KBM-7 (cell line): ENCODE data around the gene GLIS1.

Source experiments
- DNase-seq: peaks from one replicate; pipeline ENCODE4 v3.0.0-alpha.2; 2015
- in situ Hi-C: fragments of 300-500 bp; cut with MboI; formaldehyde crosslinking; loops from 2 replicates; pipeline ENCODE4 v1.14.3; 2020; ENCODE audit warnings: low sequenced_read_pairs, low pct_unique_long_range_greater_than_20kb, mixed read lengths

The GLIS1 gene

DNA sequence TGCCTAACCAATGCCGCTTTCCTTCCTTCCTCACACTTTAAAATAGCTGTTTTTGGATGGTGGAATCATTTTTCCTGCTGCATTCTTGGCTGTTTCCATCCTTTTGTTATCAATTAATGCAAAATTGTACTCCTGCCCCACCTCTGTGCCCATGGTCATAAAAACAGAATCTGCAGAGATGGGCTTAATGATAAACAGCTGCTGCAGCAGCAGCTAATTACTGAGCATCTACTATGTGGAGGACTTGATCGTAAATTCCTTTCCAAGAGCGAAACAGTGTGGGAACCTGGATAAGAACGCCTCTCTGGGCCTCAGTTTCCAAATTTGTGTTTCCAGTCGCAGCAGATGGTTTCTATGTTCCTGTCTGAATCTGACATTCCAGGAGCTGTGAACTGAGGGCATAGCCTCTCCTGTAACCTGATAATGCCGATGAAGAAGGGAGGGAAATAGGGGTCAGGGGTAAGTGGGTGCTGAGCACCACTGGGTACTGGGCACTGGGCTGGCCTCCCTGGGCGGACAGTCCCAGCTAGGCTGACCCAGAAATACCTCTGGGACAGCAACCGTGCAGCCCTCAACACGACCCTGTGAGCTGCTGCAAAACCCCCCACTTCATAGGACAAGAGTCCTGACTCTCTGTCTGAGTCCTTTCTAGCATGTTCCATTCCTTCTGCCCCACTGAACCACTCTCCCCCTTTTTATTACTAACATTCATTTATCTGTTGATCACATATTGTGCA lies 158.1 kb downstream of the GLIS1 start:
- in situ Hi-C loops = no loop called here
- DNase-seq = no peak

DNA sequence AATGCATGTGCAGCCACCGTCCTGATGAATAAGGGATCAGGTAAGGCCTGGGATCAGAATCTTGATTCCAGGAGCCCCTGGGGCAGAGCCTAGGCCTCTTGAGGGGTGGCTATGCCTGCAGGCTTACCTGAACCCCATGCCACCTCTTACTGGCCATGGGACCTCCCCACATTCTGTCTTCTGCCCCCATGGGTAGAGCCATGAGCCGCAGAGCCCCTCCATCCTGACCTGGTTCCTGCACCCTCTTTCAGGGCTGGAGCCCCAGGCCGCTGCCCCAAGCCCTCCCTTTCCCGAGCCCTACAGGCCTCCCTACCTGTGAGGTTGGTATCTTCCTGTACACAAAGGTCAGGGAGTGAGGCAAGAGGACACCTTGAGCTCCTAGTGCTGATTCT lies 159.0 kb downstream of the GLIS1 start:
- in situ Hi-C loops = no loop called here
- no peak for DNase-seq

DNA sequence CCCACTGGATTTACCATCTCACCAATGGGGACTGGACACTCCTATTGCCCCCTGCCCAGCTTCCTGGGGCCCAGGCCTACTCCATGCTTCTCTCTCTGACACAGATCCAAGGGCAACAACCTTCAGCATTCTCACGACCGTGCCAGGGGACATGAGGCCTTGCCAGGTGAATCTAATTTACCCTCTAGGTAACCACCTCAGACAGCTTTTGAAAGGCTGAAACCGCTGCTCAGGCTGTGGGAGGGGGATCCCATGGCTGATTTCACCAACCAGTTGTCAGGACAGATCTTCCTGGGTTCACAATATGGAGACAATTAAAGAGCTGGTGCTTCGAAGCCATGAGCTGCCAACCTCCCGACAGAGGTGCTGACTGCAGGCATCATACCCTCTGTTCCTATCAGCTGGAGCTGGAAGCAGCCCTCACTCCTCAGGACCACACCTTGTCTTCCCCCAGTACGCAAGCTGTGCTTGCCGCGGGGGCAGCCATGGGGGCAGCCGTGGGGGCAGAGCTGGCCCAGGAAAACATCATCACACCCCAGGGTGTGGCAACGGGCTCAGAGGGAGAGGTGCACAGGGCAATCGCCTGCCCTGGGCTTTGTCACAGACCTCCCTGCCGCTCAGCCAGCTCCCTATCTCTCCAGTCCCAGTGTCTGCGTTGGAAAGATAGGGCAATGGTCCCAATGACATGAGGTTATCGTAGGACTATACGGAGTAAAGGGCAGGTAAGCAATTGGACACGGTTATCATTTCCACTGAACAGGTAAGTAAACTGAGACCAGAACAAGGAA lies 159.5 kb downstream of the GLIS1 start:
- no peak for DNase-seq
- in situ Hi-C loops = no loop called here

GRCh38 chr1:53578358-53578757 lies 160.6 kb downstream of the GLIS1 start:
- in situ Hi-C loops = no loop called here

GRCh38 chr1:53577761-53578100 lies 161.2 kb downstream of the GLIS1 start:
- DNase-seq = no peak
- in situ Hi-C loops = no loop called here

More at GRCh38 chr1:53578358-53578757, 160.6 kb downstream of the GLIS1 start:
- DNase-seq = no peak

DNA sequence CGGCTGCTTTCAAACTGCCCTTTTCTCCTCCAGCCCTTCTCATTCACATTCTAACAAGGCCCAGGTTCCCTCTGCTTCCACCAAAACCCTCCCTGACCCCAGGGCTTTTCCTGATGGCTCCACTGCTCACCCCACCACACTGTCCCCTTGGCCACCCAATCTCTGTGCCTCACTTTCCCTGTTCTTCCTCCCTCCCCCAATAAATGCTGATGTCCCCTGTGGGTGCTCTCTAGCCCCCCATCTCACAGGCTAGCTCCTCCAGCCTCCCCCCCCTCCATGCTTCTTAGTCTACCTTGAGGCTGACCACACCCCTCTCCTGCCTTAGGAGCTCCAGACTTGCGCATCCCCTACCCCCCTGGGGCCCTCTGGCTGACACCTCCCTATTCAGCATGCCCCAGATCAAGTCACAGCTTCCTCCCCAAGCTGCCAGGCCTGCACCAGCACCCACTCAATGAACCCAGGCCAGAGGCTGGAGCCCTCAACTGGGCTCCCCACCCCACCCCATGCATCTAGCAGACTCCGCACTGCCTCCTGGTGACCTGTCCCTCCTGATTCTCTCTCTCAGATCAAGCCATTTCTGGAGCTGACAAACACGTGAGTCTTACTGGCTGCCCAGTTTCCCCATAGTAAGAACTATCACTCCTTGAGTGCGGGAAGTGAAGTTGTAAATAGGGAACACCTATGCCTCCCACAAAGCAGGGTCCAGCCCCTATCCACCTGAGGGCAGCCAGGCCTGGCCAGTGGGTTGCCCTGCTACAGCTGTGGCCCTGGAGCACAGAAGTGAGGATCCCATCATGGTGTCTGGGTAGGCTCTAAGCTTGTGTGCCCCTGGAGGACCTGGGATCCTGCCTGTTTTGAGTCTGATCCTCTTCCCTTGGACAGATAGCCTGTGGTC lies 161.9 kb downstream of the GLIS1 start:
- DNase-seq = no peak
- in situ Hi-C loops = no loop called here

DNA sequence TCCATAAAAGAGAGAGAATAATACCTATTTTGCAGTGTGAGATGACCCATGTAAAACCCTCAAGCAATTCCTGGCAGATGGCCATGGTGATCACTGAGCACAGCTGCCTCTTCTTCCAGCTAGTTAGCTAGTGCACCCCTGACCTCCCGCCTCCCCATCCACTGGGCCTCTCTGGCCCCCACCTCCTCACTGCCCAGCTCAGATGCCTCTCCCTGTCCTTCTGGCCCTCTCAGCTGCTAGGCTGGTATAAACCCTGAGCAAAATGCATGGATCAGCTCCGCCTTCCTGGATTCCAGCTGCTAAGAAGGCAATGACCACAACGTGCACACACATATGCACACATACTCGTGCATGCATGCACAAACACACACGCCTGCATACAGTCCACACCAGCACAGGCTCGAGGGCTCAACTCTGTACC lies 162.6 kb downstream of the GLIS1 start:
- DNase-seq = no peak
- in situ Hi-C loops = no loop called here

- in situ Hi-C loops = no loop called here
- no peak for DNase-seq
These were observed 163.0 kb downstream of the GLIS1 start for GRCh38 chr1:53575955-53576320.

DNA sequence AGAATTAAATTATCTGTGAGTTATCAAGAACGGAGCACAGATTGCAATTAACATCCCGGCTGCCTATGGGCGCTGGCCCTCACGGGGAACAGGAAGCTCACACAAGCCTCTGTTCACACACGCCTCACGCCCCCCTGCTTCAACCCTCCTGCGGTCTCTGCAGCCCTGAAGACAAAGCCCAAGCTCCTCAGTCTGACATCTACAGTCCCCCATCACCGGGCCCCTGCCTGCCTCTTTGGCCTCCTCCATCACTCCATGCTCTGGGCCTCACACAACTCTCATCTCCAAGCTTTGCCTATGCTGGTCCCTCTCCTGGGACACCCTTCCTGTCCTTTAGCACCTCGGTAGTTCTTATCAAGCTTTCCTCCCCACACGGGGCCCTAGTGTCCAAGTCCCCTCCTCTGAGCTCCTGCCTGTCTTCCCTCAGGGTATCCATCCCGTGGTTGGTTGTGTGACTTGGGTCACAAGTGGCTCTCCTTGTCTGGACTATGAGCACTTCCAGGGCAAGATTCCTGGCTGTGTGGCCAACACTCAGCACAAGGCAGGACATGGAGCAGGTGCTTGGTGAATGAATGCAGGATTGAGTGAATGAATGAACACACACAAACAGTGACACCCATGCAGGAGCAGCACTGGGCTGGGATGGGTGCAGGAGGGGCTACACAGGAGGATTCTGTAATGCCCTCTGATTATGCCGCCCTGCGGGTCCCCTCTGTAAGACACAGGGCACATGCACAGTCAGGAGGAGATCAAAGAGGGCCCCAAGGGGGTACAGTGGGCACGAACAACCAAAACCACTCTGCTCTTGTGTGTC lies 163.6 kb downstream of the GLIS1 start:
- in situ Hi-C loops = no loop called here
- no peak for DNase-seq

GRCh38 chr1:53574621-53575020 lies 164.3 kb downstream of the GLIS1 start:
- in situ Hi-C loops = no loop called here
- no peak for DNase-seq

DNA sequence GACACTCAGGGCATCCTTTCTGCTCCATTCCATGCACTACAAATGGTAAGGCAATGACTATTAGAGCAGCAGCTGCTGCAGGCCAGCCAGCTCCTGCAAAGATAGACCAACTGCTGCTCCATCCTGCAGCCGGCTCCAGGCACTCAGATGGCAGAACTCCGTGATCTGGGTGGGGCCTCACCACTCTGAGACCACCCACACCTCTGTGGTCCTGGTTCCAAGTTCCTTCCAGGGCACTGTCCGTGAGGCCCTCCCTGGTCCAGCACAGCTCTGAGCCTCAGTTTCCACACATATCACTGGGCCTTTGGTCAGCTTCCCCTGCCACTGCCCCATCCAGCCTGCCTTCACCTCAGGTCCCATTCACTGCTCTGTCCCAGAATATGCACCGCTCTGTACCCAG lies 165.0 kb downstream of the GLIS1 start:
- in situ Hi-C loops = no loop called here
- DNase-seq = no peak

- DNase-seq = no peak
- in situ Hi-C loops = no loop called here
These were observed 165.4 kb downstream of the GLIS1 start for GRCh38 chr1:53573522-53573921.

- DNase-seq = no peak
- in situ Hi-C loops = no loop called here
These were observed 166.2 kb downstream of the GLIS1 start for GRCh38 chr1:53572815-53573173.

- in situ Hi-C loops = no loop called here
- DNase-seq = no peak
These were observed 166.7 kb downstream of the GLIS1 start for GRCh38 chr1:53572065-53572814.

GRCh38 chr1:53568540-53568939 lies 170.4 kb downstream of the GLIS1 start:
- DNase-seq = peak; percentile 71
- in situ Hi-C loops = no loop called here

DNA sequence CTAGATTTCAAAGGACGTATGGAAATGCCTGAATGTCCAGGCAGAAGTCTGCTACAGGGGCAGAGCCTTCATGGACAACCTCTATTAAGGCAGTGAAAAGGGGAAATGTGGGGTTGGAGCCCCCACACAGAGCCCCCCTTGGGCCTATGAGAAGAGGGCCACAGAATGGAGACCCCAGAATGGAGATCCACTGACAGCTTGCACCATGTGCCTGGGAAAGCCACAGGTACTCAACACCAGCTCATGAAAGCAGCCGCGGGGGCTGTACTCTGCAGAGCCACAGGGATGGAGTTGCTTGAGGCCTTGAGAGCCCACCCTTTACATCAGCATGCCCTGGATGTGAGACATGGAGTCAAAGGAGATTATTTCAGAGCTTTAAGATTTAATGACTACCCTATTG lies 171.1 kb downstream of the GLIS1 start:
- in situ Hi-C loops = no loop called here
- no peak for DNase-seq

- DNase-seq = no peak
- in situ Hi-C loops = no loop called here
These were observed 171.5 kb downstream of the GLIS1 start for GRCh38 chr1:53567450-53567849.

GRCh38 chr1:53563611-53564010 lies 175.4 kb downstream of the GLIS1 start:
- in situ Hi-C loops = no loop called here
- no peak for DNase-seq

DNA sequence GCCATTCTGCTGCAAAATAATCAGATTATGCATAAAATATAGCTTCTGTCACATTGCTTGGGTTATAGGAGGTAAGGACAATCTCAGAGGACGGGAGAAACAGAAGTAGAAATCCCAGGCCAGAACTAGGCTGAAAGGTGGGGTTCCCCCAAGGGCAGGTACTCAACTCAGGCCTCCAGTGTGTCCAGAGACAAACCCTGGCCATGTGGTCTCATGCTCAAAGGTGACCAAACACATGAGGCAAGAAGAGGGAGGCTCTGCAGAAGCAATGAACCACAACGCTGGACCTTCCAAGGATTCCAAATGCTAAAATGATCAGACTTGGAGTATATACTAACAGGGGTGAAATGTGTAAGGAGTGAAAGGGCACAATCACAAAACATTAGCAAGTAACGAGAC lies 176.0 kb downstream of the GLIS1 start:
- DNase-seq = no peak
- in situ Hi-C loops = no loop called here
